Progenitor cell of endocrine pancreas (in vitro differentiated cells): ENCODE data around the gene SNX9. TPM values are rescaled to one million over a fixed set of nuclear protein-coding genes. Genes with fewer than 3 reads are reported as not detected.

Experiments used
- DNase-seq: peaks from one replicate; pipeline ENCODE4 v3.0.0; 2021; ENCODE audit warnings: low spot score; ENCODE audit not compliant: unreplicated experiment
- H3K27ac Mint-ChIP-seq: 2 replicates; pipeline ENCODE4 v1.8.0; 2021; ENCODE audit warnings: mild to moderate bottlenecking, moderate library complexity, mixed read lengths
- H3K27me3 Mint-ChIP-seq: 2 replicates; pipeline ENCODE4 v1.8.0; 2021; ENCODE audit warnings: mixed read lengths
- H3K36me3 Mint-ChIP-seq: 2 replicates; pipeline ENCODE4 v1.8.0; 2022; ENCODE audit warnings: mixed read lengths; ENCODE audit not compliant: insufficient read depth
- H3K4me1 Mint-ChIP-seq: 2 replicates; pipeline ENCODE4 v1.8.0; 2021; ENCODE audit warnings: low read depth, mixed read lengths
- H3K4me3 Mint-ChIP-seq: 2 replicates; pipeline ENCODE4 v1.8.0; 2021; ENCODE audit warnings: low read depth, mild to moderate bottlenecking, moderate library complexity, mixed read lengths
- H3K9me3 Mint-ChIP-seq: 2 replicates; pipeline ENCODE4 v1.8.0; 2021; ENCODE audit warnings: low read depth, mixed read lengths
- total RNA-seq: library from RNA; stranded (reverse); gene quantifications from 2 replicates; pipeline ENCODE4 v1.2.1, GENCODE V29; 2021
- TF ChIP-seq, protein P1 (sequence below): fragments of 200-600 bp; sonication (generic); IDR thresholded peaks from one replicate; pipeline ENCODE4 v1.5.0; 2021; ENCODE audit warnings: antibody characterized with exemption, mild to moderate bottlenecking; ENCODE audit not compliant: unreplicated experiment

The SNX9 gene
- total RNA-seq, 1 donor from 2014 or later = 29.3 TPM

DNA sequence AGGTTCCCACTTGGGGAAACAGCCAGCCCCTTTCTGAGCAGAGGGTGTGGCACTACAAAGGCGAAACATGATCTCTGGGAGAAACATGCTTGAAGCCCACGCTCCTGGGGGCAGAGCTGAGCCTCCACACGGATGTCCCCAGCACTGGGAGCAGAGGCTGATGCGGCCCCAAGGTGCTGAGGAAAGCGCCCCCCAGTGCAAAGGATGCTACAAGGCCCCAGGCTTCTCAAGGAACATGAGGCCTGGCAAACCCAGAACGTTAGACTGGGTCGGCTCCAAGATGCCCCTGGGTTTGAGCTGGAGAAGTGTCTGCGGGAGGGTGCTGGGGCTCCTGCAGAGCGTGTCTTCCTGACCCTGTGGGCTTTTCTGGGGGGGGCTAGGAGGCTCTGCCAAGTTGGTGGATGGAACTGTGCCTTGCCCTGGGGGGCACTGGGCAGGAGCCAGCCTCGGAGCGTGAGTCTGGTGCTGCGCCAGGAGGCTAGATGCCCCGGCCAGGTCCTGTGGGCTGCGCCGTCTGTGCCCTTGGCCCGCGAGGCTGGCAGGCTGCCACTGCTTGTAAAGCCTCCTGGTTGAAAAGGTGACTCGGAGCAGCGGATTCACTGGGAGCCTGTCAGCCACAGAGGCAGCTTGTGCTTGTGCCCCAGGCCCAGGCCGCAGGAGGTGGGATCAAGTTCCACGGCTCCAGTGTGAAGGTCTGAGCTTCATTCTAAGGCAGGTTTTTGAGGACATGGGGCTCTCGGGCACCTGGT lies 166.7 kb downstream of the SNX9 start:
- Mint-ChIP-seq H3K9me3 (no peaks in the 10 kb centered on the region), H3K4me1 (peaks cover 28% of the 10 kb centered on the region), H3K27me3 (no peaks in the 10 kb centered on the region), H3K36me3 (no peaks in the 10 kb centered on the region), H3K4me3 (no peak overlapping the region), H3K27ac (no peak overlapping the region)
- no peak for DNase-seq
- TF ChIP-seq, protein P1, sequence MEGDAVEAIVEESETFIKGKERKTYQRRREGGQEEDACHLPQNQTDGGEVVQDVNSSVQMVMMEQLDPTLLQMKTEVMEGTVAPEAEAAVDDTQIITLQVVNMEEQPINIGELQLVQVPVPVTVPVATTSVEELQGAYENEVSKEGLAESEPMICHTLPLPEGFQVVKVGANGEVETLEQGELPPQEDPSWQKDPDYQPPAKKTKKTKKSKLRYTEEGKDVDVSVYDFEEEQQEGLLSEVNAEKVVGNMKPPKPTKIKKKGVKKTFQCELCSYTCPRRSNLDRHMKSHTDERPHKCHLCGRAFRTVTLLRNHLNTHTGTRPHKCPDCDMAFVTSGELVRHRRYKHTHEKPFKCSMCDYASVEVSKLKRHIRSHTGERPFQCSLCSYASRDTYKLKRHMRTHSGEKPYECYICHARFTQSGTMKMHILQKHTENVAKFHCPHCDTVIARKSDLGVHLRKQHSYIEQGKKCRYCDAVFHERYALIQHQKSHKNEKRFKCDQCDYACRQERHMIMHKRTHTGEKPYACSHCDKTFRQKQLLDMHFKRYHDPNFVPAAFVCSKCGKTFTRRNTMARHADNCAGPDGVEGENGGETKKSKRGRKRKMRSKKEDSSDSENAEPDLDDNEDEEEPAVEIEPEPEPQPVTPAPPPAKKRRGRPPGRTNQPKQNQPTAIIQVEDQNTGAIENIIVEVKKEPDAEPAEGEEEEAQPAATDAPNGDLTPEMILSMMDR = no peak

DNA sequence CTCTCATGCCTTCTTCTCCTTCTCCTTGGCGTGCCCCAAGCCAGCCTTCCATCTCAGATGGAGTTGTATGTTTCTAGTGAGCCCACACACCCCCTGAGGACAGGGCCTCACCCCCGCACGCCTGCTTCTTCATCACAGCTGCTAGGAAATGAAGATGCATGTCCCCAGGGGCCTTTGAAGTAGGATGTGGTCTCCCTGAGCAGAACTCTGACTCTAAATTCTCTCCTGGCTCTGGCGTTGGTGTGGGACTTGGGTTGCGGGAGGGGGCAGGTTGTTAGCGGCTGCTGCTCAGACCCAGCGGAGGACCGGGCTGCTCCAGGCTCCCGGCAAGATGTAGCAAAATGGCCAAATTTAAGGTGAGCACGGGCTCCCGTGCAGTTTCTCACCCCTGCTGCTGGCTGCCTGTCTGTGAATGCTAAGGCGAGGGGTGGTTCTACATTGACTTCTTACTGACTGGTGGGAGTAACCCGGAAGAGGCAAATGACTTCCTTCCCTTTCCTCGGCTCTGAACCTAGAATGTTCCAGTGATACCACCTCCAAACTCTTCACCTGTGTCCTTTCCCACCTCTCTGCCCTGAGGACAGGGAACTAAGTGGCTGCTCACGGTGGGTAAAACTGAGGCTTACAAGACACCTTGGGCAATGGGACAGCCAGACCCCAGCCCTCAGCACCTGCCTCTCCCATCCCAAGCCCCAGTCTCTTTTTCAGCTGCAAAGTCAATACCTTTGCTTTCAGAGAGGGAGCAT lies 167.4 kb downstream of the SNX9 start:
- Mint-ChIP-seq H3K9me3 (no peaks in the 10 kb centered on the region), H3K27ac (no peak overlapping the region), H3K4me1 (peaks cover 22% of the 10 kb centered on the region), H3K36me3 (no peaks in the 10 kb centered on the region), H3K27me3 (no peaks in the 10 kb centered on the region), H3K4me3 (no peak overlapping the region)
- TF ChIP-seq, protein P1 = no peak
- no peak for DNase-seq

DNA sequence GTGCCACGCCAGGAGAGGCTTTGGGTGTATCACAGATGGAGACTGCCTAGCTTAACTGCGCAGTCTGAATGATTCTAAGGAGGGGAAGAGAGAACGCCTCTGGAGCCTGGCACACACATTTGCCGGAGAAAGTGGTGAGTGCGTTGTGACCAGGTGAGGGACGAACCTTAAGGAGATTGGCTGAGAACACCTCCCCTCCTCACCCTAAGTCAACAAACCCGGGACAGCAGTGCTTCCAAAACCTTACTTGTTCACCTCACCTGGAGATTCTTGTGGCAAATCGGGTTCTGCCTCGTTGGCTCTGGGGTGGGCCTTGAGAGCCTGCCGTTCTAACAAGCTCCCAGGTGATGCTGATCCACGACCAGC lies 168.0 kb downstream of the SNX9 start:
- H3K36me3 Mint-ChIP-seq = peaks cover under 1% of the 10 kb centered on the region
- TF ChIP-seq, protein P1 = no peak
- no peaks in the 10 kb centered on the region for H3K27me3 Mint-ChIP-seq
- no peak overlapping the region for H3K27ac Mint-ChIP-seq
- DNase-seq = no peak
- H3K9me3 Mint-ChIP-seq = peaks cover 1% of the 10 kb centered on the region
- H3K4me3 Mint-ChIP-seq = no peak overlapping the region
- peaks cover 20% of the 10 kb centered on the region for H3K4me1 Mint-ChIP-seq

DNA sequence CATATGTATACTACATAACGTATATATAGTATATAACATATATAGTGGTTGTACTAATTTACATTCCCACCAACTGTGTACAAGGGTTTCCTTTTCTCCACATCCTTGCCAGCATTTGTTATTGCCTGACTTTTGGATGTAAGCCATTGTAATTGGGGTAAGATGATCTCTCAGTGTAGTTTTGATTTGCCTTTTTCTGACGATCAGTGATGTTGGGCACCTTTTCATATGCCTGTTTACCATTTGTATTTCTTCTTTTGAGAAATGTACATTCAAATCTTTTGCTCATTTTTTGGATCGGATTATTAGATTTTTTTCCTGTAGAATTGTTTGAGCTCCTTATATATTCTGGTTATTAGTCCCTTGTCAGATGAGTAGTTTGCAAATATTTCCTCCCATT lies 170.0 kb downstream of the SNX9 start:
- DNase-seq = no peak
- H3K27me3 Mint-ChIP-seq = no peaks in the 10 kb centered on the region
- peaks cover 5% of the 10 kb centered on the region for H3K9me3 Mint-ChIP-seq
- TF ChIP-seq, protein P1 = no peak
- peaks cover 4% of the 10 kb centered on the region for H3K36me3 Mint-ChIP-seq
- peaks cover 27% of the 10 kb centered on the region for H3K4me1 Mint-ChIP-seq
- H3K4me3 Mint-ChIP-seq = no peak overlapping the region
- H3K27ac Mint-ChIP-seq = no peak overlapping the region

DNA sequence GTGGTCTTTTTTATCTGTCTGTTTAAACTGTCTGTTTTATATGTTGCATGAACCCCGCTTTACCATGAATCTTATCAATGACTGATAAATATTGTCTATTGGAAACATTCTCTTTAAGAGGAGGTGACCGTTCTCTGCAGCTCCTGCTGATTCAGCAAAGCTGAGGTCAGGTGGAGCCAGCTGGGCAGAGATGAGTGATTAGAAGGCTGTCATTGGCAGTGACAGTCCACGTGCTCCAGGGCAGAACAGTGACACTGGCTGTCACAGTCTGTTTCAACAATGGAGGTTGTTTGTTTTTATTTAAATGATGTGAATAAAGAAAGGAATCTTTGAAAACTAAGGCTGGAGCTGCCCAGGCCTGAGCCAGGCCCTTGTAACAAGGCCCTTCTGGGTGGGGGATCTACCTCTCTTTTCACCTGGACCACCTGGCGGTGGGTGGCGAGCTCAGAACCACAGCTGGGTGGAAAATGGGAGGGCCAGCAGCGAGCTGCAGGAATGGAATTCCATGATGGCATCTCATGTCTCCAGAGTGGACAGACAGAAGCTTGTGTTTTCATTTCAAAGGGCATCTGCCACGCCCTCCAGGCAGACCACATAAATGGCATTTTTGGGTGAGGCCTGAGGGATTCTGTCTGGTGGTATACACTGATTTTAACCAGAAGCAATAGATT lies 171.2 kb downstream of the SNX9 start:
- Mint-ChIP-seq H3K4me3 (no peak overlapping the region), H3K4me1 (peaks cover 29% of the 10 kb centered on the region), H3K27me3 (no peaks in the 10 kb centered on the region), H3K9me3 (peaks cover 5% of the 10 kb centered on the region), H3K27ac (no peak overlapping the region), H3K36me3 (peaks cover 4% of the 10 kb centered on the region)
- DNase-seq = no peak
- TF ChIP-seq, protein P1 = no peak
